Activated CD8-positive, alpha-beta memory T cell treated with anti-CD3 and anti-CD28 coated beads, Interleukin-2, amount 10 ng/mL, durations not matched to agents 7 days and 5 days (primary cell): ENCODE measurements around the gene CYSRT1. TPM values are rescaled to one million over a fixed set of nuclear protein-coding genes. Genes with fewer than 3 reads are reported as not detected.
A peak's percentile ranks its signal among the peaks of the same experiment; 100 is the strongest.

Experiments
- ATAC-seq: fragments of 150-1000 bp; cut with Tn5 transposase; one replicate; pipeline ENCODE4 v1.10.0; 2021; ENCODE audit warnings: moderate library complexity
- CTCF ChIA-PET: fragments of 350-600 bp; sonication (Branson Sonifier 250); formaldehyde crosslinking; loops from one replicate; lab custom pipeline; 2021; ENCODE audit warnings: antibody characterized with exemption; lab: Charles Lee
- DNase-seq: peaks from one replicate; pipeline ENCODE4 v3.0.0-alpha.2; 2020
- H3K27ac Mint-ChIP-seq: one replicate; pipeline ENCODE4 v1.8.0; 2021; ENCODE audit warnings: mild to moderate bottlenecking, mixed read lengths
- H3K27me3 Mint-ChIP-seq: one replicate; pipeline ENCODE4 v1.8.0; 2021; ENCODE audit warnings: mixed read lengths
- H3K36me3 Mint-ChIP-seq: one replicate; pipeline ENCODE4 v1.8.0; 2021; ENCODE audit warnings: mild to moderate bottlenecking, mixed read lengths
- H3K4me1 Mint-ChIP-seq: one replicate; pipeline ENCODE4 v1.8.0; 2021; ENCODE audit warnings: mixed read lengths
- H3K4me3 Mint-ChIP-seq: one replicate; pipeline ENCODE4 v1.8.0; 2021; ENCODE audit warnings: mild to moderate bottlenecking, moderate library complexity, mixed read lengths
- H3K9me3 Mint-ChIP-seq: one replicate; pipeline ENCODE4 v1.8.0; 2022; ENCODE audit warnings: low read depth, mixed read lengths
- total RNA-seq, 2 experiments: library from RNA; stranded (reverse); gene quantifications; one replicate each; pipeline ENCODE4 v1.2.3, GENCODE V29; 2021

Gene CYSRT1
- total RNA-seq, 2 experiments from 2014 or later = 0.53 to 0.89 TPM

DNA sequence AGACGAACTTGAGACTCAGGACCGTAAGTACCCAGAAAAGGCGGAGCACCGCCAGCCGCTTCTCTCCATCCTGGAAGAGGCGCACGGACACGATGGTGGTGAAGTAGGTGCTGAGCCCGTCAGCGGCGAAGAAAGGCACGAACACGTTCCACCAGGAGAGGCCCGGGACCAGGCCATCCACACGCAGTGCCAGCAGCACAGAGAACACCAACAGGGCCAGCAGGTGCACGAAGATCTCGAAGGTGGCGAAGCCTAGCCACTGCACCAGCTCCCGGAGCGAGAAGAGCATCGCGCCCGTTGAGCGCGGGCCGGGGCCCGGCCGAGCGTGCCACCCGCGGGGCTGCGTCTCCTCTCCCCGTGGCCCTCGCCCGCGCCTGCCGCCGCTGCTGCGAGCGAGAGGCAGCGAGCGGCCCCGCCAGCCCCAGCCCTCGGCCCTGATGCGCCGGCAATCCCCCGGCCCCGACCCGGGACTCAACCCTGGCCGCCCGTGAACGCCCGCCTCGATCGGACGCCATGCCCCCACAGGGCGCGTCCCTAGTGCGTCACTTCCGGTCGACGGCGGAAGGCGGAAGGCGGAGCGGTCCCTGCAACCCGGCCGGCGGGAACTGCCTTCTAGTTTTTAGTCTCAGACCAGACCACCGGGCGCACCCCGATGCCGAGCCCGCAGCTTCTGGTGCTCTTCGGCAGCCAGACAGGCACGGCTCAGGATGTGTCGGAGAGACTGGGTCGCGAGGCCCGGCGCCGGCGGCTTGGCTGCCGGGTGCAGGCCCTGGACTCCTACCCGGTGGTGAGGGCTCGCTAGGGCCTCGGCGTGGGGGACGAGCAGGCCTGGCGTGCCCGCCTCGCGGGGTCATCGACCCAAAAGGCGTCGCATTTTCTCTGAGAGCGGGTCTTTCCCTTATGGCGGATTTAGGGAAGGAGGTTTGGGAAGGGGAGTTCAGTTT, 19.6 kb upstream of the CYSRT1 start, which contains the start of the genes NDOR1 and TMEM203:
NDOR1 (plus strand) TSS at position 575 of the 944 bp plus-strand sequence; CDS start at position 653, 78 bp downstream.
TMEM203 (minus strand) TSS at position 523 of the 944 bp plus-strand sequence; CDS start at position 289, 234 bp downstream.
- no peaks in the 10 kb centered on the region for H3K27me3 Mint-ChIP-seq
- ATAC-seq = peak; percentile 67
- DNase-seq = peak; percentile 96
- peak within 1 kb of the TSS; percentile 94 for H3K27ac Mint-ChIP-seq
- H3K9me3 Mint-ChIP-seq = no peaks in the 10 kb centered on the region
- peak within 1 kb of the TSS; percentile 96 for H3K4me3 Mint-ChIP-seq
- H3K36me3 Mint-ChIP-seq = peaks cover 16% of the 10 kb centered on the region
- H3K4me1 Mint-ChIP-seq = peaks cover 44% of the 10 kb centered on the region
- CTCF ChIA-PET = interaction anchor here (0.8 to 8.1 kb wide), 10 partner anchors 10 to 78 kb away, joined by 3 to 55 read pairs (median 6); partner anchors contain the start of genes ANAPC2, RNF224, SSNA1 and TUBB4B

GRCh38 chr9:137206602-137207001, 18.4 kb upstream of the CYSRT1 start:
- H3K4me1 Mint-ChIP-seq = peaks cover 38% of the 10 kb centered on the region
- no peak for DNase-seq
- peaks cover 17% of the 10 kb centered on the region for H3K36me3 Mint-ChIP-seq
- no peak for ATAC-seq
- CTCF ChIA-PET = interaction anchor here (1.0 to 8.1 kb wide), 5 partner anchors 16 to 34 kb away, joined by 4 to 55 read pairs (median 7); partner anchors contain the start of genes ANAPC2, RNF224, SSNA1 and TUBB4B
- H3K4me3 Mint-ChIP-seq = peak overlapping the region; percentile 96
- no peaks in the 10 kb centered on the region for H3K9me3 Mint-ChIP-seq
- H3K27me3 Mint-ChIP-seq = no peaks in the 10 kb centered on the region
- peak overlapping the region; percentile 94 for H3K27ac Mint-ChIP-seq

- ATAC-seq (no peak), DNase-seq (no peak)
- Mint-ChIP-seq H3K4me1 (peaks cover 12% of the 10 kb centered on the region), H3K27ac (no peak overlapping the region), H3K9me3 (no peaks in the 10 kb centered on the region), H3K4me3 (no peak overlapping the region), H3K27me3 (no peaks in the 10 kb centered on the region), H3K36me3 (peaks cover 14% of the 10 kb centered on the region)
- CTCF ChIA-PET = interaction anchor here (1.2 to 1.3 kb wide), 2 partner anchors 25 to 34 kb away, joined by 3 read pairs; no protein-coding TSS in a partner anchor
Measured at GRCh38 chr9:137211532-137211931, 13.4 kb upstream of the CYSRT1 start.

DNA sequence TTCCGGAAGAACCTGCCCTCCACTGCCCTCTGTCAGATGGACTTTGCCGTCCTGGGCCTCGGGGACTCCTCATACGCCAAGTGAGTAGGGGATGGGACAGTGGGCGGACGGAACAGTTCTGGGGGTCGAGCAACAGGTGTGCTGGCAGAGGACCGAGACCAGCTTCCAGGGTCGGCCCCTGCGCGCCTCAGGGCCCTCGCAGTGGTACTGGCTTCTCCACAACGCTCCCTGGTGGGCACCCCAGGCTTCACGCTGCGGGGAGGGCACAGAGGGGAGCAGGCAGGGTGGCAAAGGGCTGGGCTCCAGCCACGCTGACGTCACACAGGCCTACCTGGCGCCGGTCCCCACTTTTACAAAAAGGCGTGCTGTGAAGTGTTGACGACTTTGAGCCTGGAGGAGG, 12.5 kb upstream of the CYSRT1 start:
- Mint-ChIP-seq H3K9me3 (no peaks in the 10 kb centered on the region), H3K4me1 (peaks cover 2% of the 10 kb centered on the region), H3K36me3 (peaks cover 9% of the 10 kb centered on the region), H3K27me3 (no peaks in the 10 kb centered on the region), H3K27ac (no peak overlapping the region), H3K4me3 (no peak overlapping the region)
- CTCF ChIA-PET = interaction anchor here (1.2 to 1.3 kb wide), 2 partner anchors 24 to 35 kb away, joined by 3 read pairs; no protein-coding TSS in a partner anchor
- ATAC-seq = no peak
- no peak for DNase-seq

DNA sequence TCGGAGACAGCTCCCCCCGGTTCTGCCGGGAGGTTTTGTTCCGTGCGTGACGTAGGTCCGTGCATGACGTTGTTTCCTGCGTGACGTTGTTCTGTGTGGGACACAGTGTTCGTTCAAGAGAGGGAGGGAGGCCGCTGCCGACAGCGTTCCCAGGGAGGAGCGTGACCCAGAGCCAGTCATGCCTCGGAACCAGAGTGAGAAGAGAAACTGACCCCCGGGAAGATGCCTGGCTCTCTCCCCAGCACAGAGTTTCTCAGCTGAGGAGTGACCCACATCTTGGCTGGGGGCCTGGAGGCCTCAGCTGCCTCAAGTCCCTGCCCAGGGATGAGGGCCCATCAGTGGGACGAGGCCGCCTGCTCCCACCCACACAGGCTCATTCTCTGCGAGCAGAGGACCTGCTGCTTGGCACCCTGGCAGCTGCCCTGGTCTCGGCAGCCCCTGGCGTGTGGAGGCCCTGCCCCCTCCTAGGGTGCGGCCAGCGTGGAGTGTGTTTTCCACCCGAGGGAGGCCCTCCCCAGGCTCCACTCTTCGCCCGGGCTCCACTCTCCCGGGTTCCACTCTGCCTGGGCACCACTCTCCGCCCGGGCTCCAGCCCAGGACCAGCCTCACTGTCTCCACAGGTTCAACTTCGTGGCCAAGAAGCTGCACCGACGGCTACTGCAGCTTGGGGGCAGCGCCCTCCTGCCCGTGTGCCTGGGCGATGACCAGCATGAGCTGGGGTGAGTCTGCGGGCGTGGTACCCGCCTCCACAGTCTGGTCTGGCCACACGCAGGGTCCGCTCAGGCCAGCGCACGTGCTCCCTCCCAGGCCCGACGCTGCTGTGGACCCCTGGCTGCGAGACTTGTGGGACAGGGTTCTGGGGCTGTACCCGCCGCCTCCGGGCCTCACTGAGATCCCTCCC, 11.6 kb upstream of the CYSRT1 start:
- Mint-ChIP-seq H3K4me1 (no peaks in the 10 kb centered on the region), H3K4me3 (no peak overlapping the region), H3K36me3 (peaks cover 8% of the 10 kb centered on the region), H3K9me3 (no peaks in the 10 kb centered on the region), H3K27ac (no peak overlapping the region), H3K27me3 (no peaks in the 10 kb centered on the region)
- CTCF ChIA-PET = interaction anchor here (1.1 kb wide), 1 partner anchor 9 kb away, joined by 4 read pairs; the partner anchor contains the start of gene RNF208
- ATAC-seq = no peak
- DNase-seq = no peak

- peaks cover 4% of the 10 kb centered on the region for H3K36me3 Mint-ChIP-seq
- no peak overlapping the region for H3K4me3 Mint-ChIP-seq
- DNase-seq (no peak), ATAC-seq (no peak)
- H3K27ac Mint-ChIP-seq = no peak overlapping the region
- no peaks in the 10 kb centered on the region for H3K9me3 Mint-ChIP-seq
- H3K27me3 Mint-ChIP-seq = no peaks in the 10 kb centered on the region
- CTCF ChIA-PET = interaction anchor here (1.1 kb wide), 1 partner anchor 8 kb away, joined by 4 read pairs; the partner anchor contains the start of gene RNF208
- H3K4me1 Mint-ChIP-seq = no peaks in the 10 kb centered on the region
Measured at GRCh38 chr9:137214620-137215019, 10.4 kb upstream of the CYSRT1 start.

DNA sequence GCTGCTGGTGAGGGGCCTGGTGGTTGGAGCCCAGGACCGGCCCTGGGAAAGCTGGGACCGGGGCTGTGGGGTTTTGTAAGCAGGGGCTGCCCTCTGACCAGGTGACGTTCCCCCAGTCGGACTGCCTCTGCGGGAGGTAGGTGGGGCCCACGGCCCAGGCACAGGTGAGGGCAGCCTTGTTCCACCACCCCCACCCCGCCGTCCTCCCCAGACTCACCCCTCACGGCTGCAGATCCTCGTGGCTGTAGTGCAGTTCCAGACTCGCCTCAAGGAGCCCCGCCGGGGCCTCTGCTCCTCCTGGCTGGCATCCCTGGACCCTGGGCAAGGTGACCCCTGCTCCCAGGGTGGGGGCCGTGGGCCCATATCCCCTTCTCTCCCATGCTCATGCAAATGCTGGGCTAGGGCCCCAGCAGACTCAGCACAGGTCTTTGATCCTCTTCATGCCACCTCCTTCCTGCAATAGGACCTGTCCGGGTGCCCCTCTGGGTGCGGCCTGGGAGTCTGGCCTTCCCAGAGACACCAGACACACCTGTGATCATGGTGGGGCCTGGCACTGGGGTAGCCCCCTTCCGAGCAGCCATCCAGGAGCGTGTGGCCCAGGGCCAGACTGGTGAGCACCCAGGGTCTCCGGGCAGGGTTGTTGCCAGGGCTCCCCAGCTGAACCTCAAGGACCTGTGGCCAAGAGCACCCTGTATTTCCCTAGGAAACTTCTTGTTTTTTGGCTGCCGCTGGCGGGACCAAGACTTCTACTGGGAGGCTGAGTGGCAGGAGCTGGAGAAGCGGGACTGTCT, 9.6 kb upstream of the CYSRT1 start:
- no peaks in the 10 kb centered on the region for H3K4me1 Mint-ChIP-seq
- H3K27me3 Mint-ChIP-seq = no peaks in the 10 kb centered on the region
- H3K27ac Mint-ChIP-seq = no peak overlapping the region
- no peaks in the 10 kb centered on the region for H3K9me3 Mint-ChIP-seq
- no peak for ATAC-seq
- DNase-seq = no peak
- no peak overlapping the region for H3K4me3 Mint-ChIP-seq
- CTCF ChIA-PET = no interaction called here
- peaks cover 2% of the 10 kb centered on the region for H3K36me3 Mint-ChIP-seq

DNA sequence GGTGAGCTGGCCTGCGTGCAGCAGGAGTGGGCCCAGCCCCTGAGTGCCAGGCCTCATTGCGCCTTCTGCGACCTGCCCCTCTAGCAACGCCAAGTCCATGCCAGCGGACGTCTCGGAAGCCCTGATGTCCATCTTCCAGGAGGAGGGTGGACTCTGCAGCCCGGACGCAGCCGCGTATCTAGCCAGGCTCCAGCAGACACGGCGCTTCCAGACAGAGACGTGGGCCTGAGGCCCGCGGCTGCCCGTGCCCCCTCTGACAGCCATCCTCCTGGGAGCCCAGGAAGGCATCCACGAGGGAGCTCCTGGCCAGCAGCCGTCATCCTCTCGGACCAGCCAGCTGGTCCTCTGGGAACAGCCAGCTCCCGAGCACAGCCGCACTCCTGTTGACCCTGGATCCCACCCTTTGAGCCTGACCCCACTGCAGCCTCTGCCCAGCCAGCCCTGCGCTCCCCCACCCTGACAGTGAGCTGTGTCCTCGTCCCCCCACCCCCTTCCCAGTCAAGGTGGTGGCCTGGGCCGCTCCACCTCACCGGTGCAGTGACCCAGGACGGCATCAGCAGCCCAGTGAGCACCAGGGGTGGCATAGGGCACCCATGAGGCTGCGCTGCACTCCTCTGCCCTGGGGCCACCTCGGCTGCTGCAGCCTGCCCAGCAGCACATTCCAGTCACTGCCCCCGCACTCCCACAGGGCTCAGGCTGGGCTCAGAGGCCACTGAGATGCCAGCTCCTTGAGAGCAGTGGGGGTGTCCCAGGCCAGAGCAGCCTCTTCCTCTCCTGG, 8.6 kb upstream of the CYSRT1 start:
- CTCF ChIA-PET = interaction anchor here (0.9 kb wide), 1 partner anchor 20 kb away, joined by 3 read pairs; no protein-coding TSS in a partner anchor
- no peaks in the 10 kb centered on the region for H3K27me3 Mint-ChIP-seq
- no peak for DNase-seq
- no peak overlapping the region for H3K27ac Mint-ChIP-seq
- no peak for ATAC-seq
- H3K36me3 Mint-ChIP-seq = no peaks in the 10 kb centered on the region
- H3K4me1 Mint-ChIP-seq = no peaks in the 10 kb centered on the region
- no peak overlapping the region for H3K4me3 Mint-ChIP-seq
- H3K9me3 Mint-ChIP-seq = no peaks in the 10 kb centered on the region

DNA sequence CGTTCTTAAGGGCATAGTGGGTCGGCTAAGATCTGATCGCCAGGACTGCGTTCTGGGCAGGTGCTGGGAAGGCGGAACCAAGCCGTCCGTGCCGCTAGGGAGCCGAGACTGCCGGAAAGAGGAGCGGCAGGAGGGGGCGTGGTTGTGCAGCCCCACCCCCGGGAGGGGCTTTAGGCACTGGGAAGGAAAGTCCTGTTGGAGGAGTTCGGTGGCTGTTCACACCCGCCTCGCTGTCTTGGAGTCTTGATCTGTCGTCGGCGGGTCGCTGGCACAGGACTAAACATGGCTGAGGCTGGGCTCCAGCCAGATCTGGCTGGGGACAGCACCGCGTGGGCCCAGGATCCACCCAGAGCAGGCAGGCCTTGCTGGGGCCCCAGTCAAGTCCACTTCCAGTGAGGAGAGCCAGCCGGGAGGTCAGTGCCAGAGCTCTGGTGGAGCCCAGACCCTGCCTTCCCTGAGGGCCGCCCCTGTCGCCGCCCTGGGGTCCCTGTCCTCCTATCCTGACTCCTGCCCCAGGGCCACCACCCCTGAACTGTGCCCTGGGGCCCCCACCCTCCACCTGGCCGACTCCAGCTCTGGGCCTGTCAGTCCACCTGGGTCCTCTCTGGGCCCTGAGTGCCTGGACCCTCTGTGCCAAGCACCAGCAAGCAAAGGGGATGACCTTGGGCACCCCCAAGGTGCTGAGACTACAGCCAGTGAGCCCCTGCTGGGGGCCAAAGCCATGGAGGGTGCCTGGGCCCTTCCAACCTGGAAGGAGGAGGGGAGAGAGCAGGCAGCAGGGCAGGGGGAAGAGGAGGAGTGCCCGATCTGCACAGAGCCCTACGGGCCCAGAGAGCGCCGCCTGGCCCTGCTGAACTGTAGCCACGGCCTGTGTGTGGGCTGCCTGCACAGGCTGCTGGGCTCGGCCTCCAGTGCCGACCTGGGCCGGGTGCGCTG, 7.4 kb upstream of the CYSRT1 start:
- CTCF ChIA-PET = interaction anchor here (0.9 kb wide), 1 partner anchor 19 kb away, joined by 3 read pairs; no protein-coding TSS in a partner anchor
- no peak overlapping the region for H3K4me3 Mint-ChIP-seq
- DNase-seq = no peak
- H3K27ac Mint-ChIP-seq = no peak overlapping the region
- H3K4me1 Mint-ChIP-seq = no peaks in the 10 kb centered on the region
- no peaks in the 10 kb centered on the region for H3K27me3 Mint-ChIP-seq
- no peaks in the 10 kb centered on the region for H3K9me3 Mint-ChIP-seq
- no peak for ATAC-seq
- no peaks in the 10 kb centered on the region for H3K36me3 Mint-ChIP-seq

- ATAC-seq (no peak), DNase-seq (no peak)
- no peaks in the 10 kb centered on the region for H3K27me3 Mint-ChIP-seq
- no peaks in the 10 kb centered on the region for H3K36me3 Mint-ChIP-seq
- no peak overlapping the region for H3K4me3 Mint-ChIP-seq
- H3K9me3 Mint-ChIP-seq = no peaks in the 10 kb centered on the region
- CTCF ChIA-PET = no interaction called here
- H3K4me1 Mint-ChIP-seq = peaks cover 4% of the 10 kb centered on the region
- H3K27ac Mint-ChIP-seq = no peak overlapping the region
Measured at GRCh38 chr9:137218212-137218753, 6.7 kb upstream of the CYSRT1 start.
